Measurements from ENCODE around the gene KMT2D.
"Not testable (repeated sequence)": the region's sequence is repeated elsewhere in the genome, so short reads cannot be mapped to it uniquely, and the experiment has no call there.

Gene KMT2D

GRCh38 chr12:49088150-49088931, 27.7 kb upstream of the KMT2D start:
- no peaks in the 10 kb centered on the region for H3K36me3 ChIP-seq (ENCODE audit: control insufficient read depth in 2 of 2, insufficient read depth in 2 of 2, low read length in 2 of 2)
- H3K4me1 ChIP-seq (ENCODE audit: control insufficient read depth in 2 of 2, insufficient read depth in 2 of 2, low read length in 2 of 2): peaks cover 8 to 10% of the 10 kb centered on the region in 2 donors
- H3K27me3 ChIP-seq (ENCODE audit: control insufficient read depth in 2 of 2, insufficient read depth in 2 of 2, low read length in 2 of 2): peaks cover 33 to 50% of the 10 kb centered on the region in 2 donors
- H3K9me3 ChIP-seq (ENCODE audit: control insufficient read depth in 2 of 2, low read length in 2 of 2): no peaks in the 10 kb centered on the region
- no peak overlapping the region for H3K27ac ChIP-seq (ENCODE audit: low read depth in 2 of 2, low read length in 2 of 2)
- no peak overlapping the region for H3K4me3 ChIP-seq (ENCODE audit: low read length in 2 of 2)
- H3K9ac ChIP-seq (ENCODE audit: low read depth in 1 of 2, low read length in 2 of 2): no peak overlapping the region

GRCh38 chr12:49086116-49086515, 25.5 kb upstream of the KMT2D start:
- Histone ChIP-seq H3K9me3 (ENCODE audit: control insufficient read depth in 2 of 2, low read length in 2 of 2) (no peaks in the 10 kb centered on the region), H3K27me3 (ENCODE audit: control insufficient read depth in 2 of 2, insufficient read depth in 2 of 2, low read length in 2 of 2) (peaks cover 21 to 28% of the 10 kb centered on the region in 2 donors), H3K36me3 (ENCODE audit: control insufficient read depth in 2 of 2, insufficient read depth in 2 of 2, low read length in 2 of 2) (no peaks in the 10 kb centered on the region), H3K27ac (ENCODE audit: low read depth in 2 of 2, low read length in 2 of 2) (no peak overlapping the region), H3K4me1 (ENCODE audit: control insufficient read depth in 2 of 2, insufficient read depth in 2 of 2, low read length in 2 of 2) (peaks cover 7 to 8% of the 10 kb centered on the region in 2 donors), H3K4me3 (ENCODE audit: low read length in 2 of 2) (no peak overlapping the region), H3K9ac (ENCODE audit: low read depth in 1 of 2, low read length in 2 of 2) (no peak overlapping the region)

GRCh38 chr12:49084438-49084837, 23.8 kb upstream of the KMT2D start:
- H3K27me3 ChIP-seq (ENCODE audit: control insufficient read depth in 2 of 2, insufficient read depth in 2 of 2, low read length in 2 of 2): peaks cover 11 to 12% of the 10 kb centered on the region in 2 donors
- no peaks in the 10 kb centered on the region for H3K4me1 ChIP-seq (ENCODE audit: control insufficient read depth in 2 of 2, insufficient read depth in 2 of 2, low read length in 2 of 2)
- H3K9me3 ChIP-seq (ENCODE audit: control insufficient read depth in 2 of 2, low read length in 2 of 2): no peaks in the 10 kb centered on the region
- no peak overlapping the region for H3K4me3 ChIP-seq (ENCODE audit: low read length in 2 of 2)
- H3K36me3 ChIP-seq (ENCODE audit: control insufficient read depth in 2 of 2, insufficient read depth in 2 of 2, low read length in 2 of 2): no peaks in the 10 kb centered on the region
- no peak overlapping the region for H3K27ac ChIP-seq (ENCODE audit: low read depth in 2 of 2, low read length in 2 of 2)
- no peak overlapping the region for H3K9ac ChIP-seq (ENCODE audit: low read depth in 1 of 2, low read length in 2 of 2)

GRCh38 chr12:49079793-49080192, 19.2 kb upstream of the KMT2D start:
- Histone ChIP-seq H3K27me3 (ENCODE audit: control insufficient read depth in 2 of 2, insufficient read depth in 2 of 2, low read length in 2 of 2) (no peaks in the 10 kb centered on the region), H3K36me3 (ENCODE audit: control insufficient read depth in 2 of 2, insufficient read depth in 2 of 2, low read length in 2 of 2) (no peaks in the 10 kb centered on the region), H3K9me3 (ENCODE audit: control insufficient read depth in 2 of 2, low read length in 2 of 2) (no peaks in the 10 kb centered on the region), H3K4me1 (ENCODE audit: control insufficient read depth in 2 of 2, insufficient read depth in 2 of 2, low read length in 2 of 2) (no peaks in the 10 kb centered on the region), H3K4me3 (ENCODE audit: low read length in 2 of 2) (no peak overlapping the region), H3K27ac (ENCODE audit: low read depth in 2 of 2, low read length in 2 of 2) (no peak overlapping the region), H3K9ac (ENCODE audit: low read depth in 1 of 2, low read length in 2 of 2) (no peak overlapping the region)

GRCh38 chr12:49070971-49071370, 10.4 kb upstream of the KMT2D start:
- H3K27me3 ChIP-seq (ENCODE audit: control insufficient read depth in 2 of 2, insufficient read depth in 2 of 2, low read length in 2 of 2): no peaks in the 10 kb centered on the region
- no peaks in the 10 kb centered on the region for H3K9me3 ChIP-seq (ENCODE audit: control insufficient read depth in 2 of 2, low read length in 2 of 2)
- H3K9ac ChIP-seq (ENCODE audit: low read depth in 1 of 2, low read length in 2 of 2): no peak overlapping the region
- no peak overlapping the region for H3K27ac ChIP-seq (ENCODE audit: low read depth in 2 of 2, low read length in 2 of 2)
- peaks cover 13% of the 10 kb centered on the region in 2 donors for H3K4me1 ChIP-seq (ENCODE audit: control insufficient read depth in 2 of 2, insufficient read depth in 2 of 2, low read length in 2 of 2)
- H3K4me3 ChIP-seq (ENCODE audit: low read length in 2 of 2): no peak overlapping the region
- no peaks in the 10 kb centered on the region for H3K36me3 ChIP-seq (ENCODE audit: control insufficient read depth in 2 of 2, insufficient read depth in 2 of 2, low read length in 2 of 2)

- Histone ChIP-seq H3K27ac (ENCODE audit: low read depth in 2 of 2, low read length in 2 of 2) (peak within 1 kb of the TSS; percentile 69 to 80), H3K36me3 (ENCODE audit: control insufficient read depth in 2 of 2, insufficient read depth in 2 of 2, low read length in 2 of 2) (no peaks in the 10 kb centered on the region), H3K4me3 (ENCODE audit: low read length in 2 of 2) (peak within 1 kb of the TSS; percentile 92 to 94), H3K9me3 (ENCODE audit: control insufficient read depth in 2 of 2, low read length in 2 of 2) (no peaks in the 10 kb centered on the region), H3K27me3 (ENCODE audit: control insufficient read depth in 2 of 2, insufficient read depth in 2 of 2, low read length in 2 of 2) (no peaks in the 10 kb centered on the region), H3K4me1 (ENCODE audit: control insufficient read depth in 2 of 2, insufficient read depth in 2 of 2, low read length in 2 of 2) (peaks cover 13% of the 10 kb centered on the region in 2 donors), H3K9ac (ENCODE audit: low read depth in 1 of 2, low read length in 2 of 2) (peak within 1 kb of the TSS; percentile 68 to 75)
Observed at GRCh38 chr12:49069507-49070346, 9.1 kb upstream of the KMT2D start, which contains the start of gene RHEBL1. TSS of gene RHEBL1 (minus strand) at chr12:49069979. CDS start at chr12:49069785, 194 bp downstream.

GRCh38 chr12:49068879-49069506, 8.4 kb upstream of the KMT2D start:
- Histone ChIP-seq H3K4me1 (ENCODE audit: control insufficient read depth in 2 of 2, insufficient read depth in 2 of 2, low read length in 2 of 2) (peaks cover 13% of the 10 kb centered on the region in 2 donors), H3K9me3 (ENCODE audit: control insufficient read depth in 2 of 2, low read length in 2 of 2) (no peaks in the 10 kb centered on the region), H3K27me3 (ENCODE audit: control insufficient read depth in 2 of 2, insufficient read depth in 2 of 2, low read length in 2 of 2) (no peaks in the 10 kb centered on the region), H3K36me3 (ENCODE audit: control insufficient read depth in 2 of 2, insufficient read depth in 2 of 2, low read length in 2 of 2) (no peaks in the 10 kb centered on the region), H3K27ac (ENCODE audit: low read depth in 2 of 2, low read length in 2 of 2) (peak overlapping the region; percentile 69 to 80), H3K9ac (ENCODE audit: low read depth in 1 of 2, low read length in 2 of 2) (peak overlapping the region; percentile 68 to 75), H3K4me3 (ENCODE audit: low read length in 2 of 2) (peak overlapping the region; percentile 92 to 94)

GRCh38 chr12:49066120-49066519, 5.5 kb upstream of the KMT2D start:
- no peak overlapping the region for H3K9ac ChIP-seq (ENCODE audit: low read depth in 1 of 2, low read length in 2 of 2)
- no peaks in the 10 kb centered on the region for H3K27me3 ChIP-seq (ENCODE audit: control insufficient read depth in 2 of 2, insufficient read depth in 2 of 2, low read length in 2 of 2)
- H3K4me3 ChIP-seq (ENCODE audit: low read length in 2 of 2): no peak overlapping the region
- no peak overlapping the region for H3K27ac ChIP-seq (ENCODE audit: low read depth in 2 of 2, low read length in 2 of 2)
- H3K9me3 ChIP-seq (ENCODE audit: control insufficient read depth in 2 of 2, low read length in 2 of 2): no peaks in the 10 kb centered on the region
- H3K36me3 ChIP-seq (ENCODE audit: control insufficient read depth in 2 of 2, insufficient read depth in 2 of 2, low read length in 2 of 2): no peaks in the 10 kb centered on the region
- H3K4me1 ChIP-seq (ENCODE audit: control insufficient read depth in 2 of 2, insufficient read depth in 2 of 2, low read length in 2 of 2): peaks cover 17% of the 10 kb centered on the region in 2 donors

- no peak overlapping the region for H3K9ac ChIP-seq (ENCODE audit: low read depth in 1 of 2, low read length in 2 of 2)
- no peaks in the 10 kb centered on the region for H3K36me3 ChIP-seq (ENCODE audit: control insufficient read depth in 2 of 2, insufficient read depth in 2 of 2, low read length in 2 of 2)
- no peak overlapping the region for H3K27ac ChIP-seq (ENCODE audit: low read depth in 2 of 2, low read length in 2 of 2)
- peaks cover 14 to 17% of the 10 kb centered on the region in 2 donors for H3K4me1 ChIP-seq (ENCODE audit: control insufficient read depth in 2 of 2, insufficient read depth in 2 of 2, low read length in 2 of 2)
- H3K9me3 ChIP-seq (ENCODE audit: control insufficient read depth in 2 of 2, low read length in 2 of 2): no peaks in the 10 kb centered on the region
- H3K27me3 ChIP-seq (ENCODE audit: control insufficient read depth in 2 of 2, insufficient read depth in 2 of 2, low read length in 2 of 2): no peaks in the 10 kb centered on the region
- no peak overlapping the region for H3K4me3 ChIP-seq (ENCODE audit: low read length in 2 of 2)
Observed at GRCh38 chr12:49064767-49065152, 4.2 kb upstream of the KMT2D start.

- H3K9me3 ChIP-seq (ENCODE audit: control insufficient read depth in 2 of 2, low read length in 2 of 2); H3K27ac ChIP-seq (ENCODE audit: low read depth in 2 of 2, low read length in 2 of 2); H3K9ac ChIP-seq (ENCODE audit: low read depth in 1 of 2, low read length in 2 of 2); H3K4me3 ChIP-seq (ENCODE audit: low read length in 2 of 2); H3K27me3 ChIP-seq (ENCODE audit: control insufficient read depth in 2 of 2, insufficient read depth in 2 of 2, low read length in 2 of 2); H3K36me3 ChIP-seq (ENCODE audit: control insufficient read depth in 2 of 2, insufficient read depth in 2 of 2, low read length in 2 of 2): not testable (repeated sequence)
- peaks cover 27 to 33% of the 10 kb centered on the region in 2 donors for H3K4me1 ChIP-seq (ENCODE audit: control insufficient read depth in 2 of 2, insufficient read depth in 2 of 2, low read length in 2 of 2)
Observed at GRCh38 chr12:49061916-49062315, 1.3 kb upstream of the KMT2D start.
